ENCODE measurements around the gene SPOCK1.

The SPOCK1 gene

DNA sequence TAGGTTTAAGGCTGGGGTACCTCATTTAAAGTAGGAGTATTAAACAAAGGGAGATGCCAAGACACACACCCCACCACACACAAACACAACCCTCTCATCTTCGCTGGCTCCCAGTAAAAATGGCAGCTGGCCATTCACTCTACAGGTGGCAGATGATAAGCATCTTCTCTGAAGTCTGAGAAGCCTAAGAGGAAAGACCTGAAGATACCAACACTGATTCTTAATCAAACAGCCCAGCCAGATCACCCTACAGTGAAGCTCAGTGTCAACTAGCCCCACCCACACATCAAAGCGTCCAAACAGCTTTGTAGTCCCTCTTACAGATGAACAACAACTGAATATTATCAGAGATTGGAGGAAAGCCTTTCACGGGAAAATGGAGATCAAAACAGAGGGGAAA, 59.5 kb downstream of the SPOCK1 start:
- no peak for DNase-seq

DNA sequence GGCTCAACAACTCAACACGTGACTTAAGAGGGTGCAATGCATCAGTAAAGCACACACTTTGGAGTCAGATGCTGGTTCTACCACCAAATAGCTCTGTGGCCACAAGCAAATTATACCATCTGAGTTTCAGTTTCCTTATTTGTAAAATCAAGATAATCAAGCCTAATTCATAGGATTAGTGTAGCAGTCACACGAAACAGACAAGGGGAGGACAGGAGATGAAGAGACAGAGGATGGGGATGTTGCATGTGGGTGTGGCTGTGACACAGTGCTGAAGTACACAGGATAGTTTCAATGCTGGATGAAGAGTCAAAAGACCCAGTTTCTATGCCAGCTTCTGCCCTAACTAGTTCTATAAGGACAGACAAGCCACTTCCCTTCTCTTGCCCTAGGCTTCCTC, 60.2 kb downstream of the SPOCK1 start:
- no peak for DNase-seq

DNA sequence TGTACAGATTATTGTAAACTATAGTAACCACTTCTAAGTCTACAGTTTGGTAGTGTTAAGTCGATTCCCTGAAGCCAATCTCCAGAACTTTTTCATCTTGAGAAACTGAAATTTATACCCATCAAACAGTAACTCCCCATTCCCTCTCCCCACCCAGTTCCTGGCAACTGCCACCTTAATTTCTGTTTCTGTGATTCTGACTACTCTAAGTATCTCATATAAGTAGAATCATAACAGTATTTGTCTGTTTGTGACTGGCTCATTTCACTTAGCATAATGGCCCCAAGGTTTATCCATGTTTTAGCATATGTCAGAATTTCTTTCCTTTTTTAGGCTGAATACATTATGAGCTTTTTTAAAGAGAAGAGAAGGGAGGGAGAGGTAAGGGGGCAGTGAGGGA, 61.4 kb downstream of the SPOCK1 start:
- no peak for DNase-seq

DNA sequence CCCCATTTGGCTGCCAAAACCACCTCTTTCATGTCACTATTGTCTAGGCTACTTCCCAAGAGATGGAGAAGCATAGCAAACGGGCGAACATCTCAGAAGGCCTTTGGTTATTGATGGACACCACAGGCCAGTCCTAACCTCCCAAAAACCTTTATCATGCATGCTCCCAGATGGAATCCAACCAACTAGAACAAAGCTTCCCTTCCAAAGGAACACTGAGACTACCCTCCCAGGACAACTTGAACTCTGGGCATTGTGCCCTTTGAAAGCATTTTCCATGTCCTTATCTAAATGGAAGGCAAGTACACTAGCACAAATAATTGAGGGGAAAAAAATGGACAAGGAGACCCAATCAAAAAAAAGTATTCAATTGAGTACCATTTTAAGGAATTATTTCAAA, 65.6 kb downstream of the SPOCK1 start:
- DNase-seq, result no peak

DNA sequence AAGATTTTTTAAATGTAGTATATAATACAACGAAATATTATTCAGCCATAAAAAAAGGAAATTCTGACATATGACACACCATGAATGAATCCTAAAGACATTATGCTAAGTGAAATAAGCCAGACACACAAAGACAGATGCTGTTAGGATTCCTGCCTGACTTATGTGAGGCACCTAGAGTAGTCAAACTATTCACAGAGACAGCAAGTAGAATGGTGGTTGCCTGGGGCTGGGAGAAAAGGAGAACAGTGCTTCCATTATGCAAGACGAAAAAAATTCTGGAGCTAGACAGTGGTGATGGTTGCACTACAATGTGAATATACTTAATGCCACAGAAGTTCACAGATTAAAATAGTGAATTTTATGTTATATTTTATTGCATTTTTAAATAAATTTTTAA, 66.8 kb downstream of the SPOCK1 start:
- DNase-seq, result no peak

DNA sequence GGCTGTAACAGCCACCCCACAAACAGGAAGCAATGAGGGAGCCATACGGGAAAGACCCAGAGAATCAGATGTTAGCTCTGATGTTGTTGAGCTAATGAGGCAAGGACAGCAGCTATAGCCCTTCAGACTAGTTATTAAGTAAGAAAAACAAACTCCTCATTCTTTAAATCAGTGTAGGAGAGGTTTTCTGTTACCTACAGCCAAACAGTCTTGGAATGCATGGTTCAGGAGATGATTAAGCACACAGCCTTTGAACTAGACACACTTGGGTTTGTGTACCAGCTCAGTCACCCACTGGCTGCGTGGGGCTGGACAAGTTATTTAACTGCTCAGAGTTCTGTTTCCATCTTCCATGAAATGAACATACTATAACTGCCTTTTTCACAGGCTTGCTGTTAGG, 68.1 kb downstream of the SPOCK1 start:
- no peak for DNase-seq

DNA sequence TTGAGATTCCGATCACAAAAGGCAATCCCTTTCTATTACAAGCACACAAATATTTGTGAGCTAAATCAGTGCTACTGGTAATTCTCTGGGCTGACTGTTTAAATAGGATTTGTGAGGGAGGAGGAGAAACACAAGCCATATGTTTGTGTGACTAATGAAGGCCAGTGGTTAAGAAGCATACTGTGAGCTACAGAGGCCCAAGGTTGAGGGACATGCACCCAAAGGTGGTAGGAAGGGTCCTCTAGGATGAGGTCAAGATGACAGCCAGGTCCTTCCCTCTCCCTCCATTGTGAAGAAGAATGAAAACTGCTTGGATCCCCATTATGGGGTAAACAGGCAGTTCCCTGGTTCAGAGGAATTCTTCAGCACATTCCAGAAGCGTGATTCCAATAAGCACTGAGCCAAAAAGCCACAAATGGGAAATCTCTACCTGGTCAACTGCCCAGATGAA, 83.9 kb downstream of the SPOCK1 start:
- DNase-seq, result no peak

DNA sequence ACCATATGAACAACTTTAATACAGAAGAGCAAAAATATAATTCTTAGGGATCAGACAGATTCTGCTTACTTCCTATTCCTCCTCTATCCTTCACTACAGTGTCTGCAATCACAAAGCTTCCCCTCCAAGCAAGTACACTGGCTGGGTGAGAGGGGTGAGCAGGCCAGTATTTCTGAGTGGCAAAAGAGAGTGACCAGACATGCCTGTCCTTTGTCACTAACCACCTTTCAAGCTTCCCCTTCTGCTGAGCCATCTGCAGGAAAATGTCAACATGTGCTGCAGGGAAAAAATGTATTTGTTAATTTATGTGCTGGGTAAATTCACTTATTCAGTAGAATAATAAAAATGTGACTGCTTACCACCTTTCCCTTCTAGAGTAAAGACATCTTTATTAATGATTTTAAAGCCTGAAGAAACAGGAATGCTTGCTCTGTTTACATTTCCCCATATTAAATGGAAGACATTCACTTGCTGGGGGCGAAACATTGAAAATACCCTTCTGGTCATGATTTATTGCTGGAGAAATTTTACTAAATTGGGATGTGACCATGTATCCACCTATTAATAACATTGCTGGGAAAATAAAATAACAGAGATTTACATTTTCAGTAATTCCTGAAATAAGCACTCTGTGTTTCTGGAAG, 84.9 kb downstream of the SPOCK1 start:
- no peak for DNase-seq

DNA sequence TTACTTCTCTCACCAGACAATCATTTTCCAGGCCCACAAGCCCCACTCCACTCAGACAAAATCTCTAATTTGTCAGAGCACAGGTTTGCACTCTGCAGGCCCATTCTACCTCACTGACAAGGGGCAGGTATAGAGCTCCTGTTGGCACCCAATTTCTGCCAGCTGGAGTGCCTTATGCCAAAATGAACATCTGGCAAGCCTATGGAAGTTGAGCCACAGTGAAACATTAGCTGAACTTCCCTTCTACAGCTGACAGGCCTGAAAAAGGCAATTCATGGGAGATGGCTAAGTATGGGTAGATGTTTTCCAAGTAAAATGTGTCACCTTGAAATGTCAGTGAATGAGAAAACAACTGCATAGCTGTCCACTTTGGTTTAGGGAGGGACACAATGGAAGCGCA, 87.0 kb downstream of the SPOCK1 start:
- no peak for DNase-seq

DNA sequence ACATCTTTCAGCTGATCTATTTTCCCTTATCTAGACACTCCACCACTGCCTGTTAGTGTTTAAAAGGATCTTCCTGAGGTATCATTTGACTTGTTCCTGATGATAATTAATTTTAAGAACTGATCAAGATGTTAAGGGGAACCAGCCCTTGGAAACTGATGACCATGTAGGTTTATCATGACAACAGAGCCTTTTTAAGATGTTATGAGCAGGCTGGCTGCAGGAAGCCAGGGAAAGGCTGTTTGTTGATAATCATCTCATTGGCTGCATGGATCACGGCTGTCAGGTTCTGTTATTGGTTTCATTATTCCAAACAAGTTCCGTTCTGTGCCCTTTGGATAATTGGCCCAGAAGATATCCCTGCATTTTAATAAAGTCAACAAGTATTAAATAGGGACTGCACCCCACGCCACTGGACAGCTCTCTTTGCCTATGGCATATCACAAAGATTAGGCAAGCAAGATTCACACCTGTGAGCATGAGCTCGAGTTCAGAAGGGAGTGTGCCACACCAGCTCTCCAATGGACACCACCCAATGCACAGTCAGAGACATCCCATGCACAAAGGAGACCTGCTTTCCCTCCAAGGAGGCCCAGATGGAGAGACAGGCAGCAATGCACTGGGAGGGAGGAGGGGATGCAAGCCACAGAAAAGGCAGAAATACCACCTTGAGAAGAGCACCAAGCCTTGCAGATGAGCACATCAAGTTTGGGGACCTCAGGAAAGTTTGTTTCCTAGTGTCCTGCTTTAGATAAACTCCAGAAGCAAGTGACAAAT, 88.7 kb downstream of the SPOCK1 start:
- DNase-seq, result no peak

DNA sequence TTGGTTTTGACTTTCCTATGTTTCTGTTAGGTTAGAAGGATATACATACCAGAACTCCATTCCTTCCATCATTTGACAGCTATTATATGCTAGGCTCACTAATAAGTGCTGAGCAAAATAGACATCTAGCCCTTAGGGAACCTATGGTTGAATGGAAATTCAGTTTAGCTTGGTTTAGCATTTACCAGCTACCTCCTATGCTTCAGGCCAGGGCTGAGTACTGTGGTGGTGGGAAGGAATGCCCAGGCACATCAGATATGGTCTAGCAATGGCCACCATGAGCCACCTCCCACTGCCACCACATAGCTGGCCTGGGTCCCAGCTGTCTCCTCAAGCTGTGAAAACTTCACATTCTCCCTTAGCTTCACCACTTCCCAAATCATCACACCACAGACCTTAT, 89.4 kb downstream of the SPOCK1 start:
- DNase-seq, result no peak

DNA sequence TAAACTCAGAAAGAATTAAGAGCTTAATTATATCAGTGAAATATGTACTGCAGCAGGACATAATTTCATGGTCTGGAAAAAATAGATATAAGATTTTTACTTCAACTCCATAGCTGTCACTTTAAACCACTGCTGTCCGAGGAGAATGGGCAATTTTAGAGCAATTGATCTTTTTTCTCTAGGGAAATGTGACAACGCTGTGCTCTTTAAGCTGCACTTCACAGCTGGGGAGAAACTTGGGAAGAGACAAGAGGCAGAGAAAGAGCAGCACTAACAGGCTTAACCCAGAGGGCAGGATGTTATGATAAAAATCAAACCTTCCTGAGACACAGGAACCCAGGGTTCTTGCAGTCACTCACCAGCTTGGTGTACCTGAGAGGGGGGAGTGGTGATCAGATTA, 92.0 kb downstream of the SPOCK1 start:
- DNase-seq, result no peak

DNA sequence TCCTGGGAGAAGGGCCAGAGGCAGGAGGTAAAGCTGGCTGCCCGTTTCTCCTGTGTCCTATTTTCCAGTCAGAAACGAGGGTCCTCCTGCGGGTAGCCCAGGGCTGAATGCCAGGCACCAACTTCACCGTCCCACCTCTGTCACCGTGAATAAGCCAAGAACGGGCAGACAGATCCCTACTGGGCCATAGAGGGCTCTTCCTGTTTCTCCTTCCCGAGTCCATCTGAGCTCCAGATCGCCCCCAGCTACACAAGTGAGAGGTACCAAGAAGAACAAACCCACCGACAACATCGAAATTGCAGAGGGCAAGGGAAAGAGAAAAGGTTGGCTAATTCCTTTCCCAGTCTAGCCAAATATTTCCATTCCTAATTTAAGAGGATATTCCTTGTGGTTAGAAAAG, 93.7 kb downstream of the SPOCK1 start:
- DNase-seq, result no peak

DNA sequence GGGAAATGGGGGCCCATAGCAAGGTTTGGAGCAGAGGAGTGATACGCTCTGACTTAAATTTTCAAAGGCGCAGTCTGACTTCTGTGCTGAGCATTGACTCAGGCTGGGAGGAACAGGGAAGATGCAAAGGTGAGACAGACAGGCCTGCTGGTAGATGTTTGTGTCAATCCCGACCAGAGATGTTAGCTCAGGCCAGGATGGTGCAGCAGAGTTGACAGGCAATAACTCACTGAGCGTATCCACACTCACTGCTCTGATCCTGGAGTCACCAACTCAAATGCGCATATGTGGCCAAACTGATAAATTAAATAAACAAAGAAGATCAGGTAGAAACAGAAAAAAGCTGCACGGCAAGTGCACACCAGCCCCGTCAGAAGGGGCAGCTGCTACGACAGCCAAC, 95.3 kb downstream of the SPOCK1 start:
- DNase-seq, result no peak

DNA sequence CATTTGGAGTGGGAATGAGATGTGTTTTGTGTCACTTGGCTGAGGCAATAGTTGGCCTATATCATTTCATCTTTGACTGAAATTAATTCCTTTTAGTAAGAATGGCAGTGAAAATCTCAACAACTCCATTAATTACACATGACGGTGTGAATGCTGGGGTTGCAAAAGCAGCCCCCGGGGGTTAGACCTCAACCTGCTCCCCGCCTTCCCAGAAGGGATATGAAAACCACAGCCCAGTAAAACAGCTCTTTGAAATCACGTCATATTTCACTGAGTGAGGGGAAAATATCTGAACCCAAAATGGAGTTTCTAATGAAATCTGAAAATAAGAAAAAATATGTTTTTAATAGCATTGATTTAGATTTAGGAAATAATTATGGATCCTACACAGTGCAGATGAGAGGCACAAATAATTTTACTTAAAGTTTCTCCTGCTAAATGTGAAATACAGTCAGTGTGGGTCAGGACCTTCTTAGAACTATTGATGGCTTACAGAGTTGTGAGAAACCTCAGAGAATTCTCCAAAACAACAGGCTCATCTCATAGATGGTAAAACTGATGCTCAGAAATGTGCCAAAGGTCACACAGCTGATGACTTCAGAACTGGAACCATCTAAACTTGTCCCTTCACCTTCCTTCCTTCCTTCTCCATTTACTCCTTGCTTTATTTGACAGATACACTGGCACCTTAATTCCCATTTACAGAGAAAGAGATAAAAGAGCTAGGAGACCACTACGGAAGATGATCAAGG, 96.5 kb downstream of the SPOCK1 start:
- DNase-seq, result no peak

DNA sequence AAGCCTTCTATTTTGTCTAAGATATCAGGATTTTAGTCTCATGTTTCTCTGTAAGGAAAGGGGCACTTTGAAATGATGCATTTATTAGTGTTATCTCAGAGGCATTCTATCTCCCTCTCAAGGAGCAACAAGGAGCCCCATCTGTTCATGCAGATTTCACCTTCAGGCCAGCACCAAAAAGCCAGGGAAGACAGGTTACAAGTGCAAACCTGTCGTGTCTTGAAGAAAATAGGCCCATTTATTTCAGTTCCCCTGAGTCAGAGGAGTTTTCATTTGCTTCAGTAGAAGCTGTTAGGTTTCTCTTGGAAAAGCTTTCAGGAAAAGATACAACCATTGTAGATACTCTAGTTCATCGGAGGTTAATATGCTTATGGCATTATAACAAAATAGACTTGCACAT, 97.2 kb downstream of the SPOCK1 start:
- no peak for DNase-seq

DNA sequence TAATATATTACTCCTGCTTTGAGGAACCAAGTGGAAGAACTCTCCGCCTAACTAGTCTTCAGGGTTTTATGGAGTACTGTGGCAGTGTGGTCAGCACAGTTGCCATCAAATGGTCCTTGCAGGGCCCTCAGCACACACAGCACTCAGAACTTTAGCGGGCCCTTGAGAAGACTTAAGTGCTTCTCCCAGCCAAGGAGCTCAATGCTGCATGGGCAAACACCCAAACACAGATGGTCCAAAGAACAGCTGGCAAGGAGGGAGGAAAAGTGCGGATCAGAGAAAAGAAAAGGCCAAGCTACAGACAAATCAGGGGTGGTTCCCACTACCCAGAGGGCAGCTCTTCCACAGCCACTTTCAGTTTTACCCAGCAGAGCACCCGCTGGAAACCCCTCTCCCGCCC, 98.6 kb downstream of the SPOCK1 start:
- DNase-seq, result no peak

DNA sequence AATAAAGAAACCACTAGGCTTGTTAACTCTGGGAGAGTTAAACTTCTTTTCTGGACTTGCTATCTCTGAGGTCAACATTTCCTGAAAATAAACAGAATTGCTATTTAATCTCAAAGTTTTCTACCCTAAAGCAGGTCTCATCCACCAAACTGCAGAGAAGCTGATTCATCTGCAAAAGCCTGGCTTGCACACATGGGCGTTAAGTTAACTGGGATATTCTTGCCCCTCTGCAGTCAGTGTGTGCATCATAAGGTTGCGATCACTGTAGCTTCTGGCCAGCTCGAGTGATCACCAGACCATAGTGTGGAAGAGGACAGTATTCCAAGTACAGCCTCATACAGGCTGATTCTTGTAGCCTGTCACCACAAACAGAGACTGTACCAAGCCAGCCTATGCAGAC, 99.2 kb downstream of the SPOCK1 start:
- no peak for DNase-seq

DNA sequence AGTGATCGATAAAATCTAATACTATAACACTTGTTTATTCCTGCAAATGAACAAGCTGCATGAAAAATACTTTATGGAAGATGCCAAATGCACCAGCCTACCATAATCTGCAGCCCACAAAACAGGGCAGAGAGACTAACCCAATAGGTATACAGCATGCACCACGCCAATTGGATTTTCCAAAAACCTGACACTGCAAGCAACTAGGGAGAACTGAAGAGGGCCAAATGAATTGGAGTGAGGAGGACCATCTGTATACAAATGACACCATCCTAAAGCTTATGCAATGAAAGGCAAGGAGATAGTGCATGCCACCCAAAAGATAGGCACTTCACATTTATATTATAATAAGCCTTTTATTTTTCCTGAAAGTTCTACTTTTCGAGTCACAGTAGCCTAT, 100.4 kb downstream of the SPOCK1 start:
- no peak for DNase-seq

DNA sequence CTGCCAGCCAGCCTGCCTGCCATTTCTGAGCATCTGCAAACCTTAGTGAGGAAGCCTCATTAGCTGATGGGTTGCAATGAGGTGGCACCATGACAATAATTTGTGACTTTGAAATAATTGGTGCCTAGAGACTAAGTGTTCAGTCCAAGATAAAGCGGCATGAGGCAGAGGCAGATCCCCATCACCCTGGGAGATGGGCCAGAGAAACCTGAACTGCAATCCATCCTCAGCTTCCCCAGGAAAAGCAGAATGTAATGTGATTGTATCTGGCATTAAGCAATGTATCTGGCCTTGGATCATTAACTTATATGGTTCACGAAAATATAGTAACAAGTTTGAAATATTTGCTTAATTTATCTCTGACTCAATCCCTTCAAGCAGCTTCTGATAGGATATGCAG, 101.0 kb downstream of the SPOCK1 start:
- DNase-seq, result no peak

DNA sequence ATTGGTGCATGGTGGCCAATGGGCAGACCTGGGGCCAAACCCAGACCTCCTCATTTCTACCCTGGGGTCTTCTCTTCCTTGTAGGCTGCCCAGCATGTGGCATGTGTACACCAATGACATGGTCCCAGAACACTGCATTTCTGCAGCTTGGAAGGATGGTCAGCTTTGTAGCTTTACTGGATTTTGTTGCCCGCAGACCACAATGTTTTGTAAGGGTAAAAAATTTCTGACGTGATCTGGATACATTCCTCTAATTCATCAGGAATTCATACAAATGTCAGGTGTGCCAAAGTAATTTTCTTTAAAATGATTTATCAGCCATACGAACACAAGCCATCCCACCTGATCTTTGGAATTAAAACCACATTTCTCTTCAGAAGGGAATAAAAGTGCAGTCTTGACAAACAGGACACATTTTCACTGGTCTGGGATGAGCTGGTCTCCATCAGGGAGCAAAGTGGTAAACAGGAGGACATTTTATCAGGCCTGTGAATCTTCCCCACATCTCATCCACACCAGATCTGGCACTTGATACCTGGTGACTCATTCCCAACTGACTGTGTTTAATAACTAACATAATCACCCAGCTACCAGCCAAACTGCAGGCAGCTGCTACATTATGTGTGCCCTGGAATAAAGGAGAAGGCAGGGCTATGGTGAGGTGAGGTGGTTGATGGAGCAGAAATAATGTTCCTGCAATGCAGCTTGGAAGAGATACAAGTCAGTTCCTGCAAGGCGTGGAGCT, 103.9 kb downstream of the SPOCK1 start:
- DNase-seq, result no peak

DNA sequence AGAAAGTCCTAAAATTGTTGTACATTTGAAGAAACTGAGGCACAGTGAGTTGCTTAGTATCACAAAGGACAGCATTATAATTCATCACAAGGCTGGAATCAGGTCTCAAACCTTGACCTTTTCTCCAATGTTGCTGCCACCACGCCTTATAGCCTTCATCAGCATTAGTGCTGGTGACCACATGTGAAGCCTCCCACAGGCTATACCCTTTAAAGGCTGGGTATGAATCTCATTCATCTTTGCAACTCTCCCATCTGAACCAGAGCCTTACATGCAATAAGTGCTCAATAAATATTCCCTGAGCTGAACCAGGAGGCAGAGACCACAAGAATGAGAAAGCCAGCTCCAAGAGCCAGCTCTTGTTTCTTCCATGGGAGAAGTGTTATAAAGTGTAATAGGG, 104.7 kb downstream of the SPOCK1 start:
- DNase-seq, result no peak

DNA sequence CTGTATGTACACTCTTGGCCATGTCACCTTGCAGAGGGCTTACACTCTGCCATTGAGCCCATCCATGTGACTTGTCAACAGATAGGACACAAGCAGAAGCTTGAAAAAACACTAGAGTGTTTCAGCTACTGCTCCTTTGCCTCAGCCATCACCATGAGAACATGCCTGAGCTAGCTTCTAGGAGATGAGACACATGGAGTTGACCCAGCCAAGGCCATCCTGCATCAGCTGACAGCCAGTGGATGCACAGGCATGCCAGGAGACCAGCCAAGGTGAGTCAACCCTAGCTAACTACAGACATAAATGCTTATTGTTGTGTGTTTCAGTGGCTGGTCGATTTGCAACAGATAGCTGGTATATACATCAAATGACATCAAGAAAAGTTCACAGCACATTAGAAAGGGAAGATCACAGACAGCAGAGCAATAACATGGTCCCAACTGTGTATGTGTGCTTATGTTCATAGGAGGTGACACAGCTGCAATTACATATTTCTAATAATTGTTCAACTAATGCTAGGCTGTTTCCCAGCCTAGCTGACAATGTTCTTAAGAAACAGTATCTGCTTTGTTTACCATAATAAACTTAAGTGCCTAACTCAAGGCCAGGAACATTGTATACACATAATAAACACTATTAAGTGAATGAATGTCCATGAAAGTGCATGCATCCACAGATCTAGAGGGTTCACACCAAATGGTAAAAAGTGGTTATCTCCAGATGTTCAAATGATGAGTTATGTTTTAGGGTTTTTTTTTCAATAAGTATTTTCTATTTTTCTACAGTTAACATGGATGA, 105.7 kb downstream of the SPOCK1 start:
- DNase-seq, result no peak

All from NCI-H526 (cell line).